BLaER1 treated with 17β-estradiol and CSF1 and Interleukin-3, amounts not matched to agents 10 nM and 100 nM (cell line): Measurements from ENCODE around the gene SEMA4C.

ENCODE experiments used
- H3K27ac ChIP-seq, 11 experiments: shearing (Covaris generic); formaldehyde crosslinking; 2 replicates each; pipeline ENCODE4 v1.8.1; 2022
- H3K27me3 ChIP-seq, 11 experiments: shearing (Covaris generic); formaldehyde crosslinking; 2 replicates each; pipeline ENCODE4 v1.8.1; 2022
- H3K36me3 ChIP-seq, 11 experiments: shearing (Covaris generic); formaldehyde crosslinking; 2 replicates each; pipeline ENCODE4 v1.8.1; 2022
- H3K4me1 ChIP-seq, 10 experiments: shearing (Covaris generic); formaldehyde crosslinking; 2 replicates each; pipeline ENCODE4 v1.8.1; 2022
- H3K4me2 ChIP-seq, 11 experiments: shearing (Covaris generic); formaldehyde crosslinking; 2 replicates each; pipeline ENCODE4 v1.8.1; 2022
- H3K4me3 ChIP-seq, 10 experiments: shearing (Covaris generic); formaldehyde crosslinking; 2 replicates each; pipeline ENCODE4 v1.8.1; 2022
- H3K9ac ChIP-seq, 11 experiments: shearing (Covaris generic); formaldehyde crosslinking; 2 replicates each; pipeline ENCODE4 v1.8.1; 2022
- H3K9me3 ChIP-seq, 11 experiments: shearing (Covaris generic); formaldehyde crosslinking; replicated peaks in 1 of 11; 2 replicates each; pipeline ENCODE4 v1.8.1; 2022
- H4K20me1 ChIP-seq, 11 experiments: shearing (Covaris generic); formaldehyde crosslinking; 2 replicates each; pipeline ENCODE4 v1.8.1; 2022
- Cebpa-rat ChIP-seq, 11 experiments: shearing (Covaris generic); IDR thresholded peaks; 2 replicates each; pipeline ENCODE4 v1.8.1; 2022

SEMA4C gene

GRCh38 chr2:96913398-96914202 is 43.7 kb upstream of the SEMA4C start:
- Histone ChIP-seq H3K4me1 (peaks cover 28 to 53% (median 42%) of the 10 kb centered on the region in 10 experiments), H3K4me2 (peak overlapping the region; percentile 67 to 99 (median 94)), H4K20me1 (no peaks in the 10 kb centered on the region; a peak in 1 of 22 replicates), H3K9me3 (peaks cover 25 to 36% (median 29%) of the 10 kb centered on the region in 11 experiments), H3K27me3 (peaks cover 0 to 18% (median 0%) of the 10 kb centered on the region in 11 experiments; a peak in 2 of 22 replicates), H3K9ac (peak overlapping the region in 9 of 11 experiments; percentile 36 to 79 (median 73); a peak in 18 of 22 replicates), H3K36me3 (peaks cover 0 to 21% (median 12%) of the 10 kb centered on the region in 11 experiments; a peak in 14 of 22 replicates), H3K4me3 (peak overlapping the region in 9 of 10 experiments; percentile 20 to 63 (median 55); a peak in 17 of 20 replicates), H3K27ac (peak overlapping the region in 8 of 11 experiments; percentile 62 to 89 (median 82); a peak in 17 of 22 replicates)
- TF ChIP-seq Cebpa-rat (IDR thresholded peaks at IDR 0.05) = no peak

- Histone ChIP-seq H3K4me2 (peak overlapping the region; percentile 67 to 99 (median 94)), H4K20me1 (no peaks in the 10 kb centered on the region; a peak in 1 of 22 replicates), H3K4me1 (peaks cover 28 to 58% (median 43%) of the 10 kb centered on the region in 10 experiments), H3K4me3 (peak overlapping the region in 9 of 10 experiments; percentile 20 to 63 (median 55); a peak in 17 of 20 replicates), H3K9me3 (peaks cover 25 to 32% (median 28%) of the 10 kb centered on the region in 11 experiments), H3K27me3 (peaks cover 0 to 18% (median 0%) of the 10 kb centered on the region in 11 experiments; a peak in 2 of 22 replicates), H3K9ac (peak overlapping the region in 9 of 11 experiments; percentile 36 to 79 (median 73); a peak in 17 of 22 replicates), H3K27ac (peak overlapping the region in 8 of 11 experiments; percentile 62 to 89 (median 82); a peak in 16 of 22 replicates), H3K36me3 (peaks cover 0 to 21% (median 12%) of the 10 kb centered on the region in 11 experiments; a peak in 14 of 22 replicates)
- no peak for TF ChIP-seq Cebpa-rat (IDR thresholded peaks at IDR 0.05)
These were observed 43.2 kb upstream of the SEMA4C start for GRCh38 chr2:96913117-96913397.

- no peak for TF ChIP-seq Cebpa-rat (IDR thresholded peaks at IDR 0.05)
- Histone ChIP-seq H3K36me3 (peaks cover 0 to 20% (median 12%) of the 10 kb centered on the region in 11 experiments; a peak in 14 of 22 replicates), H3K9ac (peak overlapping the region in 9 of 11 experiments; percentile 36 to 79 (median 73); a peak in 17 of 22 replicates)
These were observed 42.7 kb upstream of the SEMA4C start for GRCh38 chr2:96912346-96913116.

DNA sequence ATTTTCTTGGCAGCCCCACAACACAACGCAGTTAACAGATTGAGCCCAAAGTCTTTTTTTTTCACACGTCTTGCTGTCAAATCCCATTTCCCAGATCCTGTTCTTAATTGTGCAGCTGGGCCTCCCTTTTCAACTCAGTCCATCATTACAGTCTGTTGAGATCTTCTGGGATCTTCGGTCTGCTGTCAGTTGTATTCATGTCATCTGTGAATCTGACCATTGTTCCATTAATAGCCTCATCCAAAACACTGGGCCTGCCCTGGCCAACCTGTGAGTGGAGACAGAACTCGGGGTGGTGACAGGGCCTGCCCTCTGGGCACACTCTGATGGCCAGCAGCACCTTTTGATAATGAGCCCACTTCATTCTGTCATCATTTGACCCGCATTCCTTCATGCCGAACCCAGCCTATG is 39.7 kb upstream of the SEMA4C start:
- Histone ChIP-seq H3K27me3 (peaks cover 0 to 18% (median 0%) of the 10 kb centered on the region in 11 experiments; a peak in 2 of 22 replicates), H3K9ac (no peak overlapping the region), H4K20me1 (no peaks in the 10 kb centered on the region; a peak in 1 of 22 replicates), H3K9me3 (no peaks in the 10 kb centered on the region), H3K36me3 (no peaks in the 10 kb centered on the region), H3K4me2 (peak overlapping the region in 3 of 11 experiments; percentile 9 to 99 (median 98); a peak in 3 of 22 replicates), H3K4me3 (no peak overlapping the region), H3K27ac (no peak overlapping the region), H3K4me1 (peaks cover 25 to 72% (median 53%) of the 10 kb centered on the region in 10 experiments)
- no peak for TF ChIP-seq Cebpa-rat (IDR thresholded peaks at IDR 0.05)

More at GRCh38 chr2:96912346-96913116, 42.7 kb upstream of the SEMA4C start:
- Histone ChIP-seq H3K27me3 (peaks cover 0 to 18% (median 0%) of the 10 kb centered on the region in 11 experiments; a peak in 2 of 22 replicates), H4K20me1 (no peaks in the 10 kb centered on the region; a peak in 1 of 22 replicates), H3K4me1 (peaks cover 28 to 63% (median 48%) of the 10 kb centered on the region in 10 experiments), H3K4me3 (peak overlapping the region in 8 of 10 experiments; percentile 42 to 63 (median 56); a peak in 16 of 20 replicates), H3K27ac (peak overlapping the region in 8 of 11 experiments; percentile 62 to 89 (median 82); a peak in 16 of 22 replicates), H3K4me2 (peak overlapping the region; percentile 67 to 99 (median 94)), H3K9me3 (peaks cover 21 to 27% (median 23%) of the 10 kb centered on the region in 11 experiments)

DNA sequence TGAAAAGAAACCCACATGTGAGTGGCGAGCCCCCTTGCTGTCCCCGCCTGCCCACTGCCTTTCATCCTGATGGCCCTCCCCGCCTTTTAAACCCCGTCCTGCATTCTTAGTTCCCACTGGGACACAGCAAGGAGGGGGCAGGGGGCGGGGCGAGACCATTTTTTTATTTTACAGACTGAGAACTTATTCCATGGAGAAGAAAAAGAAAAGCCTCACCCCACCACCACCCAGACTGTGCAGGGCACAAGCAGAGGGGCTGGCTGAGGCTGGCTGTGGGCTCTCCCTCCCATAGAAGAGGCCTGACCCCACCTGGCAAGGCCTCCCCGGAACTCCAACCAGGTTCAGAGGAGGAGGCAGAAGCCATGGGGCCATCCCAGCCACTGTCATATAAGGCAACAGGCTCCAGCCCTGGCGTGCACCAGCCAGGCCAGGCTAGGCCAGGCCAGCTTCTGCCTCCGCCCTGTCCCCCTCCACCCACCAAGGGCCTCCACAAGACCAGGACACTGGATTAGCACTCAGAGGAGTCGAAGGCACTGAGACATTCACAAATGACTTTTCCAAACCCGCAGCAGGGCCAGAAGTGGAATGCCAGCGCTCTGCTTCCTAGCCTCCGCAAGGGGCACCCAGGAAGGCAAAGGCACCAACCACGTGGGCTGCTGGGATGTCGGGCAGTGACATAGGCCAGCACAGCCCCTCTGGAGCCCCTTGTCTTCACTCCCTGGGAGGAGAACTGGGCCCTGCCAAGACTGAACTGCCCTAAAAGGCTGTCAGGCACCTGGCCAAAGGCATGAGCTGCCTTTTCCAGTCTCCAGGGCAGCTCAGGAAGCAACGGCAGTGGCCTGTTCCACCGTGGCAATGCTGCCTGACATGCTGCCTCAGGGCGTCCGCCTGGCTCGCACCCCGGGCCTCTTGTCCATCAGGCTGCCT is 37.5 kb upstream of the SEMA4C start:
- peaks cover 0 to 9% (median 0%) of the 10 kb centered on the region in 11 experiments; a peak in 2 of 22 replicates for H3K27me3 ChIP-seq
- H3K36me3 ChIP-seq = no peaks in the 10 kb centered on the region
- H3K4me3 ChIP-seq = no peak overlapping the region
- H3K4me1 ChIP-seq = peaks cover 7 to 65% (median 44%) of the 10 kb centered on the region in 10 experiments
- no peaks in the 10 kb centered on the region for H3K9me3 ChIP-seq
- H3K4me2 ChIP-seq = peak overlapping the region in 8 of 11 experiments; percentile 8 to 45 (median 34); a peak in 14 of 22 replicates
- H4K20me1 ChIP-seq = no peaks in the 10 kb centered on the region
- H3K27ac ChIP-seq = no peak overlapping the region
- TF ChIP-seq Cebpa-rat (IDR thresholded peaks at IDR 0.05) = no peak
- peak overlapping the region in 1 of 11 experiments; percentile 41; a peak in 2 of 22 replicates for H3K9ac ChIP-seq

DNA sequence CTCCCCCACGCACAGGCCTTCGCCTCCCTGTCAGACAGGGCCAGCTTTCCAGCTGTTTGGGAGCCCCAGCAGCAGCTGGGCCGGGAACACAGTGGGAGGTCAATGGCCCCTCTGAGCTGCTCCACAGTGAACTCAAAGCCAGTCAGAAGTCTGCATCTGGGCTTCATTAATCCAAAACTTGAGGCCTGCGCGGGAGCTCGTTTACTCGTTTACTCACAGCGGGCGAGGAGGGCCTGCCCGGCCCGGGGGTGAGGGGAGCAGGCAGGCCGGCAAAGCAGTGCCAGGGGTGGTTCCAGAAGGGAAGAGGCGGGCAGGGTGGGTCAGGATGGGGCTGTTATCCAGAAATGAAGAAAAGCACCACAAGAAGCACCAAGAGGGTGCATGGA is 36.8 kb upstream of the SEMA4C start:
- no peaks in the 10 kb centered on the region for H4K20me1 ChIP-seq
- no peak for TF ChIP-seq Cebpa-rat (IDR thresholded peaks at IDR 0.05)
- peak overlapping the region in 8 of 11 experiments; percentile 2 to 45 (median 34); a peak in 12 of 22 replicates for H3K4me2 ChIP-seq

DNA sequence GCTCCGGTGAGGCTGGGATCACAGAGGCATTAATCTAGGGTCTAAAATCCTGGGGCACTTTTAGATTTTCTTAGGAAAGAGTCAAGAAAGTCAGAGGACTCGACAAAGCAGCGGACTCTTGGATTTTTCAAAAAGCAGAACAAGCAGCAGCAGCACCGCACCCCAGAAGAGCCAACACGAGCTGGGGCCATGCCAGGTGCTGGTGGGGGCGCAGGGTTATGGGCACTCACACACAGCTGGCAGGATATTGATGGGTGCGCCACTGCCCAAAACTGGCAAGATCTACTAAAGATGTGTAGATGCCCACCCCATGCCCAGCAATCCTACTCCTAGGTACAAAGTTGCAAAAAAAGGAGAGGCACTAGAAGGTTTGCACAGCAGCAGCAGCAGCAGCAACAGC is 33.9 kb upstream of the SEMA4C start:
- H4K20me1 ChIP-seq = no peaks in the 10 kb centered on the region
- H3K36me3 ChIP-seq = no peaks in the 10 kb centered on the region
- no peak overlapping the region for H3K4me3 ChIP-seq
- H3K9ac ChIP-seq = peak overlapping the region in 2 of 11 experiments; percentile 19 to 35; a peak in 2 of 22 replicates
- H3K9me3 ChIP-seq = no peaks in the 10 kb centered on the region
- peaks cover 16 to 59% (median 49%) of the 10 kb centered on the region in 10 experiments for H3K4me1 ChIP-seq
- no peak for TF ChIP-seq Cebpa-rat (IDR thresholded peaks at IDR 0.05)
- peak overlapping the region in 2 of 11 experiments; percentile 8 to 54; a peak in 2 of 22 replicates for H3K27ac ChIP-seq
- peak overlapping the region in 10 of 11 experiments; percentile 11 to 61 (median 54); a peak in 19 of 22 replicates for H3K4me2 ChIP-seq
- H3K27me3 ChIP-seq = no peaks in the 10 kb centered on the region

More for the DNA sequence above, 36.8 kb upstream of the SEMA4C start:
- Histone ChIP-seq H3K27me3 (peaks cover 0 to 3% (median 0%) of the 10 kb centered on the region in 11 experiments; a peak in 1 of 22 replicates), H3K9me3 (no peaks in the 10 kb centered on the region), H3K4me3 (no peak overlapping the region), H3K4me1 (peaks cover 4 to 58% (median 37%) of the 10 kb centered on the region in 10 experiments; a peak in 18 of 20 replicates), H3K27ac (no peak overlapping the region), H3K9ac (peak overlapping the region in 1 of 11 experiments; percentile 41; a peak in 1 of 22 replicates), H3K36me3 (no peaks in the 10 kb centered on the region)
